ENCODE data around the gene ABCD2.
A peak's percentile ranks its signal among the peaks of the same experiment; 100 is the strongest.

DNA sequence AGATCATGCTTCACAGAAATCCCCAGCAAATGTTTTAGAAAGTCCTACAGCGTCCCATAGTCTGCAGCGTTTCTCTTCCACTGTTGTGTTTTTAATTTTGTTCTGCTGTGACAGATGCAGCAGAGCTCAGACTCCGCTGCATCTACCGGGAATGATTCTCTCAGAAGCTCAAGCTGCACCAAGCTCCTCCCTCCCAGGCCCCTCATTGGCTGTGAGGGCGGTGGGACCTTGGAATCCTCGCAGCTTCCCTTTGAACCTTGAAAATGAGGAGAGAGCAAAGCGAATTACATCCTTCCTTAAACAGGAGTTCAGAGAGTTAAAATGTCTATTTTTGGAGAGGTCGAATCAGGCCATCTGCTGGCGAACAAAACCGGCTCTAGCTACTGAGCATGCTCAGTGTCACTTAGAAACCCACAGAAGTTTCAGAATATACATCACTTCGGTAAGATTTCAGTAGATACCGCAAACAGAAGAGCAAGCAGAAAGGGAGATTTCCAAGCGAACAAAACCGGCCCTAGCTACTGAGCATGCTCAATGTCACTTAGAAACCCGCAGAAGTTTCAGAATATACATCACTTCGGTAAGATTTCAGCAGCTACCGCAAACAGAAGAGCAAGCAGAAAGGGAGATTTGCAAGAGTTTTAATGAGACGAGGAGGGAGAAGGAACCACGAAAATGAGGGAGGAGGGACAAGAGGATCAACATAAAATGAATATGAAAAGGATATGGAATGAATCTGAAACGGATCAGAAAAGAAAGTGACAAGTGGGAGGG, at the start of gene ABCD2:
- TF ChIP-seq CTCF (IDR thresholded peaks at IDR 0.05; ENCODE audit: poor library complexity, severe bottlenecking) (peak; percentile 51), EP300 (conservative IDR thresholded peaks at IDR 0.05; ENCODE audit: poor library complexity, severe bottlenecking) (peak; percentile 28), EZH2 (IDR thresholded peaks at IDR 0.05; ENCODE audit: borderline replicate concordance, insufficient read depth, low read length, poor library complexity, severe bottlenecking) (no peak), POLR2AphosphoS5 (IDR thresholded peaks at IDR 0.05) (peak; percentile 33), RAD21 (conservative IDR thresholded peaks at IDR 0.05) (peak; percentile 54)
- TF ChIP-seq, protein P1, sequence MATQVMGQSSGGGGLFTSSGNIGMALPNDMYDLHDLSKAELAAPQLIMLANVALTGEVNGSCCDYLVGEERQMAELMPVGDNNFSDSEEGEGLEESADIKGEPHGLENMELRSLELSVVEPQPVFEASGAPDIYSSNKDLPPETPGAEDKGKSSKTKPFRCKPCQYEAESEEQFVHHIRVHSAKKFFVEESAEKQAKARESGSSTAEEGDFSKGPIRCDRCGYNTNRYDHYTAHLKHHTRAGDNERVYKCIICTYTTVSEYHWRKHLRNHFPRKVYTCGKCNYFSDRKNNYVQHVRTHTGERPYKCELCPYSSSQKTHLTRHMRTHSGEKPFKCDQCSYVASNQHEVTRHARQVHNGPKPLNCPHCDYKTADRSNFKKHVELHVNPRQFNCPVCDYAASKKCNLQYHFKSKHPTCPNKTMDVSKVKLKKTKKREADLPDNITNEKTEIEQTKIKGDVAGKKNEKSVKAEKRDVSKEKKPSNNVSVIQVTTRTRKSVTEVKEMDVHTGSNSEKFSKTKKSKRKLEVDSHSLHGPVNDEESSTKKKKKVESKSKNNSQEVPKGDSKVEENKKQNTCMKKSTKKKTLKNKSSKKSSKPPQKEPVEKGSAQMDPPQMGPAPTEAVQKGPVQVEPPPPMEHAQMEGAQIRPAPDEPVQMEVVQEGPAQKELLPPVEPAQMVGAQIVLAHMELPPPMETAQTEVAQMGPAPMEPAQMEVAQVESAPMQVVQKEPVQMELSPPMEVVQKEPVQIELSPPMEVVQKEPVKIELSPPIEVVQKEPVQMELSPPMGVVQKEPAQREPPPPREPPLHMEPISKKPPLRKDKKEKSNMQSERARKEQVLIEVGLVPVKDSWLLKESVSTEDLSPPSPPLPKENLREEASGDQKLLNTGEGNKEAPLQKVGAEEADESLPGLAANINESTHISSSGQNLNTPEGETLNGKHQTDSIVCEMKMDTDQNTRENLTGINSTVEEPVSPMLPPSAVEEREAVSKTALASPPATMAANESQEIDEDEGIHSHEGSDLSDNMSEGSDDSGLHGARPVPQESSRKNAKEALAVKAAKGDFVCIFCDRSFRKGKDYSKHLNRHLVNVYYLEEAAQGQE (IDR thresholded peaks at IDR 0.05; ENCODE audit: borderline replicate concordance), result peak; percentile 82
